ENCODE data around the gene ZNF763.
A peak's percentile ranks its signal among the peaks of the same experiment; 100 is the strongest.
"Not testable (repeated sequence)": the region's sequence is repeated elsewhere in the genome, so short reads cannot be mapped to it uniquely, and the experiment has no call there.

Gene ZNF763

DNA sequence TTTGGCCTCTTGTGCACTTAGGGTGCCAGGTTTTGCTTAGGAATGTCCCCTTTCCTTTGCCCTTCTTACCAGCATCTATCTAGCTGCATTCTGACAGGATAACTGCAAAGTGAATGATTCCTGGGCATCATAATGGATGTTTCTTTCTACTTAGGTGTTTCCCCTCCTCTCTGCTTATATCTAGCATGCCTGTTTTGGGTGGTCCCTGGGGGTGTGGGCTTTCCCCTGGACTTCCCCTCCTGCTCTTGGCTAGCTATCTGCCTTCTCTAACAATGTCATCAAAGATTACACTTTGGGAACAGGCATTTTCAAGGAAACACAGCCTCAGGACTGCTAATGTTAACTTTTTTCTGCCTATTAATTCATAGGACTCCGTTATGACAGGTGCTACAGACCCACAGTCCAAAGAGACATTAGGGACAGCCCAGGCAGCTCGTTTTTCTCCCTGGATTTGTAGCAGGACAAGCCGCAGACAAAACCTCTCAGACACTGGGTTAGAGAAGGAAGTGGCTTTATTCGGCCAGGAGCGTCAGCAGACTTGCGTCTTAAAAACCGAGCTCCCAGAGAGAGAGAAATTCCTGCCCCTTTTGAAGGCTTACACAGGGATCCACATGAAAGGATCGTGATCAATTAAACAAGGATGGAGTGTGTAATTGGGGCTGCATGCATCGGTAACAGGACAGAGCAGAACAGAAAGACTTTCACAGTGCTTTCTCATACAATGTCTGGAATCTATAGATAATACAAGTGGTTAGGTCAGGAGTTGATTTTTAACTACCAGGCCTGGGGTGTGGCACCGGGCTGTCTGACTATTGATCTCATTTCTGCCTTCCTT is 22.6 kb upstream of the ZNF763 start:
- H3K27me3 ChIP-seq: no peaks in the 10 kb centered on the region
- TF ChIP-seq Cebpa-rat (IDR thresholded peaks at IDR 0.05): no peak
- H3K4me3 ChIP-seq: peak overlapping the region; percentile 55
- H3K9me3 ChIP-seq: peaks cover 94% of the 10 kb centered on the region
- H3K4me2 ChIP-seq: no peak overlapping the region
- no peaks in the 10 kb centered on the region for H3K4me1 ChIP-seq
- no peak overlapping the region for H3K27ac ChIP-seq
- no peak overlapping the region for H3K9ac ChIP-seq
- no peaks in the 10 kb centered on the region for H4K20me1 ChIP-seq
- peaks cover 92% of the 10 kb centered on the region for H3K36me3 ChIP-seq

GRCh38 chr19:11942843-11943108 is 22.1 kb upstream of the ZNF763 start:
- no peak overlapping the region for H3K4me2 ChIP-seq
- peaks cover 92% of the 10 kb centered on the region for H3K36me3 ChIP-seq
- H3K9ac ChIP-seq: no peak overlapping the region
- H3K4me3 ChIP-seq: peak overlapping the region; percentile 55
- no peaks in the 10 kb centered on the region for H3K27me3 ChIP-seq
- no peaks in the 10 kb centered on the region for H3K4me1 ChIP-seq
- no peaks in the 10 kb centered on the region for H4K20me1 ChIP-seq
- TF ChIP-seq Cebpa-rat (IDR thresholded peaks at IDR 0.05): no peak
- H3K9me3 ChIP-seq: peaks cover 94% of the 10 kb centered on the region
- H3K27ac ChIP-seq: no peak overlapping the region

DNA sequence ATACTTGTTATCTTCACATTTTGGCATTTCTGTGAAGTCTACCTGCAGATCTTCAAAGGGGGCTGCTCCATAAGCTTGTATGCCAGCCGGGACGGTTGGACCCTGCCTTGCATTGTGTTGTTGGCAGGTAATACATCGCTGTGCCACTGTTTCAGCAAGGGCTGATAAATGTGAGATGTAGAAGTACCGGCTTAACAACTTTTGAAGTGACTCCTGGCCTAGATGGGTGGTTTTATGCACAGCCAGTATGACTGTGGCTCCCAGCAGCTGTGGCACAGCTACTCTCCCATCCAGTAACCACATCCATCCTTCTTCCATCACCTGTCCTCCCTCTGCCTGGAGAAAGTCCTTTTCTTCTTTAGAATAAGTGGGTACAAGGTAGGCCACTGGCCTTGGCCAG is 20.2 kb upstream of the ZNF763 start:
- Histone ChIP-seq H3K27ac (no peak overlapping the region), H3K27me3 (no peaks in the 10 kb centered on the region), H3K36me3 (peaks cover 100% of the 10 kb centered on the region), H3K4me2 (no peak overlapping the region), H3K9ac (no peak overlapping the region), H3K4me3 (peak overlapping the region; percentile 55; the same call in 1 of the 2 replicates), H3K9me3 (peaks cover 100% of the 10 kb centered on the region), H3K4me1 (no peaks in the 10 kb centered on the region), H4K20me1 (no peaks in the 10 kb centered on the region)
- TF ChIP-seq Cebpa-rat (IDR thresholded peaks at IDR 0.05): no peak

DNA sequence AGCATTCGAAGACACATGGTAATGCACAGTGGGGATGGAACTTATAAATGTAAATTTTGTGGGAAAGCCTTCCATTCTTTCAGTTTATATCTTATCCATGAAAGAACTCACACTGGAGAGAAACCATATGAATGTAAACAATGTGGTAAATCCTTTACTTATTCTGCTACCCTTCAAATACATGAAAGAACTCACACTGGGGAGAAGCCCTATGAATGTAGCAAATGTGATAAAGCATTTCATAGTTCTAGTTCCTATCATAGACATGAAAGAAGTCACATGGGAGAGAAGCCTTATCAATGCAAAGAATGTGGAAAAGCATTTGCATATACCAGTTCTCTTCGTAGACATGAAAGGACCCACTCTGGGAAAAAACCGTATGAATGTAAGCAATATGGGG is 16.2 kb upstream of the ZNF763 start:
- Histone ChIP-seq H3K9me3 (peaks cover 100% of the 10 kb centered on the region), H3K27ac (no peak overlapping the region), H3K4me3 (peak overlapping the region; percentile 55), H4K20me1 (no peaks in the 10 kb centered on the region), H3K36me3 (peaks cover 100% of the 10 kb centered on the region), H3K9ac (no peak overlapping the region), H3K27me3 (no peaks in the 10 kb centered on the region; the same call in 1 of the 2 replicates), H3K4me1 (no peaks in the 10 kb centered on the region), H3K4me2 (no peak overlapping the region)
- no peak for TF ChIP-seq Cebpa-rat (IDR thresholded peaks at IDR 0.05)

- Histone ChIP-seq H3K9ac (no peak overlapping the region), H3K27ac (no peak overlapping the region), H3K4me3 (peak overlapping the region; percentile 55), H3K9me3 (peaks cover 100% of the 10 kb centered on the region), H3K36me3 (peaks cover 99% of the 10 kb centered on the region), H3K4me1 (no peaks in the 10 kb centered on the region), H4K20me1 (no peaks in the 10 kb centered on the region), H3K27me3 (no peaks in the 10 kb centered on the region; the same call in 1 of the 2 replicates), H3K4me2 (no peak overlapping the region)
- no peak for TF ChIP-seq Cebpa-rat (IDR thresholded peaks at IDR 0.05)
Measured at GRCh38 chr19:11949201-11949600, 15.6 kb upstream of the ZNF763 start.

DNA sequence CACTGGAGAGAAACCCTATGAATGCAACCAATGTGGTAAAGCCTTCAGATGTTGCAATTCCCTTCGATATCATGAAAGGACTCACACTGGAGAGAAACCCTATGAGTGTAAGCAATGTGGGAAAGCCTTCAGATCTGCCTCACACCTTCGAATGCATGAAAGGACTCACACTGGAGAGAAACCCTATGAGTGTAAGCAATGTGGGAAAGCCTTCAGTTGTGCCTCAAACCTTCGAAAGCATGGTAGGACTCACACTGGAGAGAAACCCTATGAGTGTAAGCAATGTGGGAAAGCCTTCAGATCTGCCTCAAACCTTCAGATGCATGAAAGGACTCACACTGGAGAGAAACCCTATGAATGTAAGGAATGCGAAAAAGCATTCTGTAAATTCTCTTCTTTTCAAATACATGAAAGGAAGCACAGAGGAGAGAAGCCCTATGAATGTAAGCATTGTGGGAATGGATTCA is 15.2 kb upstream of the ZNF763 start:
- H3K27me3 ChIP-seq, H3K9ac ChIP-seq, H3K27ac ChIP-seq, H3K4me1 ChIP-seq, H4K20me1 ChIP-seq, H3K4me2 ChIP-seq: not testable (repeated sequence)
- Histone ChIP-seq H3K4me3 (peak overlapping the region; percentile 55), H3K36me3 (peaks cover 99% of the 10 kb centered on the region), H3K9me3 (peaks cover 100% of the 10 kb centered on the region)

GRCh38 chr19:11950312-11950711 is 14.5 kb upstream of the ZNF763 start:
- Histone ChIP-seq H3K4me1 (no peaks in the 10 kb centered on the region), H3K36me3 (peaks cover 97% of the 10 kb centered on the region), H3K4me3 (peak overlapping the region; percentile 55), H3K4me2 (no peak overlapping the region), H3K9ac (no peak overlapping the region), H3K27me3 (no peaks in the 10 kb centered on the region; the same call in 1 of the 2 replicates), H3K9me3 (peaks cover 100% of the 10 kb centered on the region), H3K27ac (no peak overlapping the region), H4K20me1 (no peaks in the 10 kb centered on the region)
- no peak for TF ChIP-seq Cebpa-rat (IDR thresholded peaks at IDR 0.05)

DNA sequence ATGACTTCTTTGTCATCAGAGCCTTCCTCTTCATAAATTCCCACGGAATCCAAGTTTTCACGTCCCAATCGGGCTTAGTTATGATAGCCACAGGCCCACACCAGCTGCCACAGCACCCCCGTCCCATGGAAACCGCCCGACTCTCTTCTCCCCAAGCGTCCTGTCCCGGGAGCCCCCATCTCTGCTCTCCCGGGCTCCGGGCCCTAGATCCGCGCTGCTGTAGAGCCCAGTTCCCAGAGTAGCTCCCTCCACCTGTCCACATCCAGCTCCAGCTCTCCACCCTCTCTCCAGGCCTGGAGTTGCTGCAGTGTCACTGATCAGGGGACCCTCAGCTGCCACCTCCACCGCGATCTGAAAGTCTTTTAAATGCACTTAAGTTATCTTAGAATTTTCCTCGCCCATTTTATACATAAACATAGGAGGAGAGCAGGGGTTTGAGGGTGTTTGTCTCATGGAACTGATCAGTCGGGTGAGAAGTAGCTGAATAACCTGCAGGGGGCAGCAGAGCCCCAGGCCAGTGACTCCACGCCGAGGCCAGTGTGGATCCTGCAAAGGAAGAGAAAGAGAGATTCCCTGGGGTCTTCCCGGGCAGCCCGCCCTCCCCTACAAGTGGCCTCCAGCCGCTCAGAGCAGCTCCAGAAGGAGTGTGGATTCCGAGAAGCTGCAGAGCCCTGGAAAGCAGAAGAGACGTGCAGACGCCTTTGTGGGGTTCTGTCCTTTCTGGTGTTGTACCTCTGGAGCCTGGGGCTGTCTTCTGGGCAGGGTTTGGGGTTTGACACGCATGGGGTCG is 1.1 kb upstream of the ZNF763 start:
- Histone ChIP-seq H3K9me3 (peaks cover 19% of the 10 kb centered on the region; the same call in 1 of the 2 replicates), H4K20me1 (no peaks in the 10 kb centered on the region), H3K4me1 (peaks cover 28% of the 10 kb centered on the region), H3K27ac (no peak overlapping the region), H3K4me2 (peak overlapping the region; percentile 92), H3K4me3 (peak overlapping the region; percentile 81; the same call in 1 of the 2 replicates), H3K9ac (no peak overlapping the region), H3K36me3 (0 out of 2 replicates have a peak, but pooled peaks cover 14% of the 10 kb centered on the region), H3K27me3 (peaks cover 6% of the 10 kb centered on the region; the same call in 1 of the 2 replicates)
- TF ChIP-seq Cebpa-rat (IDR thresholded peaks at IDR 0.05): no peak

DNA sequence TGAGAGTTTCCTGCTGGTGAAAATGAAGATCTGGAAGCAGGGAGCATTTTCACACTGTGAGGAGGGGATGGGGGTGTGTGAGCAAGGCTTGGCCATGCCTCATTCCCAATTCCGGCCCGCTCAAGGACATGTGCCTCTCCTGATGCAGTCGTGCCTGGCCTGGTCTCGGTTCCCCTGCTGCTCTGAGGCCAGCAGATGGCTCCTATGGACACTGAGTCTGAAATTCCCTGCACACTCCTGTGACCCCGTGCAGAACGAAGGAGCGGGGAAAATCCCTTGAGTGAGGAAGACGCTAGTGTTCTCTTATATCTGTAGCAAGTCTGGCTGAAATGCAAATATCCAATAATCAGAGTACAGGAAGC is 363 bp upstream of the ZNF763 start:
- peak overlapping the region; percentile 81 for H3K4me3 ChIP-seq
- peaks cover 6% of the 10 kb centered on the region; the same call in 1 of the 2 replicates for H3K27me3 ChIP-seq
- peaks cover 28% of the 10 kb centered on the region for H3K4me1 ChIP-seq
- H3K9ac ChIP-seq: no peak overlapping the region
- no peaks in the 10 kb centered on the region for H4K20me1 ChIP-seq
- TF ChIP-seq Cebpa-rat (IDR thresholded peaks at IDR 0.05): no peak
- 0 out of 2 replicates have a peak overlapping the region, but pooled peaks have one; percentile 35 for H3K27ac ChIP-seq
- peak overlapping the region; percentile 92 for H3K4me2 ChIP-seq
- H3K36me3 ChIP-seq: peaks cover 21% of the 10 kb centered on the region; the same call in 1 of the 2 replicates
- H3K9me3 ChIP-seq: peaks cover 22% of the 10 kb centered on the region; the same call in 1 of the 2 replicates

DNA sequence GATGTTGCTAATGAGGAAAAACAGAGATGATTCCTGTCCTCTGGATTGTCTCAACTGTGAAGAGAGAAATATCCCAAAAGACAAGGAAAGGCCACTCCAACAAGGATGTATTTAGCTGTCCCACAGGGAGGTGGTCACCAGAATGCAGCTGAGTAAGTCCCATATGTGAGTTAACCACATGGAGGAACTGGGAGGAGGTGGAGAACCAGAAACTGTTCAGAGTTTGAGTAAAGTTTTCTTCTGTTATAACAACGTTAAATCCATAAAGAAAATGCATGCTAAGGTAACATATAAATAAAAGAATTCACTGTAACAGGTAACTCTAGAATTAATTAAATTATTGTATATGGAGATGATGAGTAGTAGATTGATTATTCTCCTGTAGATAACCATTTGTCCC is 5.3 kb downstream of the ZNF763 start:
- Histone ChIP-seq H3K4me1 (peaks cover 15% of the 10 kb centered on the region), H3K4me2 (no peak overlapping the region)

More for the DNA sequence above, 5.3 kb downstream of the ZNF763 start:
- Histone ChIP-seq H3K9ac (no peak overlapping the region), H3K36me3 (peaks cover 21% of the 10 kb centered on the region; the same call in 1 of the 2 replicates), H3K27me3 (peaks cover 3% of the 10 kb centered on the region; the same call in 1 of the 2 replicates), H3K9me3 (peaks cover 42% of the 10 kb centered on the region), H3K4me3 (no peak overlapping the region), H3K27ac (no peak overlapping the region), H4K20me1 (no peaks in the 10 kb centered on the region)
- TF ChIP-seq Cebpa-rat (IDR thresholded peaks at IDR 0.05): no peak
